Loucy (cell line): ENCODE measurements around the gene TNPO3.

Experiments used
- H2AFZ ChIP-seq: fragments of 200-600 bp; sonication (generic); 2 replicates; pipeline ENCODE4 v1.6.0; 2016; ENCODE audit warnings: antibody characterized with exemption, mild to moderate bottlenecking, low read length, moderate library complexity
- H3F3A ChIP-seq: fragments of 200-600 bp; 2 replicates; pipeline ENCODE4 v1.6.0; 2016; ENCODE audit warnings: antibody characterized with exemption, low read depth, mild to moderate bottlenecking
- H3K27me3 ChIP-seq: fragments of 200-600 bp; sonication (generic); 2 replicates; pipeline ENCODE4 v1.6.1; 2014; ENCODE audit warnings: low read length, mild to moderate bottlenecking; ENCODE audit not compliant: insufficient read depth, poor library complexity, severe bottlenecking
- H3K36me3 ChIP-seq: fragments of 200-600 bp; sonication (generic); 2 replicates; pipeline ENCODE4 v1.6.1; 2016; ENCODE audit warnings: low read length; ENCODE audit not compliant: insufficient read depth
- H3K4me1 ChIP-seq: fragments of 200-600 bp; sonication (generic); 2 replicates; pipeline ENCODE4 v1.5.1; 2014; ENCODE audit warnings: low read length, mild to moderate bottlenecking; ENCODE audit not compliant: insufficient read depth, poor library complexity, severe bottlenecking
- H3K4me2 ChIP-seq: fragments of 200-600 bp; sonication (generic); 2 replicates; pipeline ENCODE4 v1.6.0; 2014; ENCODE audit warnings: antibody characterized with exemption, low read length, low read depth, mild to moderate bottlenecking; ENCODE audit not compliant: poor library complexity, severe bottlenecking
- H3K4me3 ChIP-seq: fragments of 200-600 bp; sonication (generic); 2 replicates; pipeline ENCODE4 v1.5.1; 2014; ENCODE audit warnings: low read length, mild to moderate bottlenecking, mixed read lengths; ENCODE audit not compliant: poor library complexity, severe bottlenecking
- H3K79me2 ChIP-seq: fragments of 200-600 bp; sonication (generic); 2 replicates; pipeline ENCODE4 v1.6.1; 2014; ENCODE audit warnings: low read length; ENCODE audit not compliant: insufficient read depth
- H3K9ac ChIP-seq: fragments of 200-600 bp; sonication (generic); 2 replicates; pipeline ENCODE4 v1.6.0; 2014; ENCODE audit warnings: mild to moderate bottlenecking, low read depth, low read length, moderate library complexity; ENCODE audit not compliant: poor library complexity, severe bottlenecking
- H3K9me2 ChIP-seq: fragments of 200-600 bp; sonication (generic); replicated peaks from 2 replicates; pipeline ENCODE4 v1.6.1; 2016; ENCODE audit warnings: low read depth, low read length, mixed read lengths
- H3K9me3 ChIP-seq: fragments of 200-600 bp; sonication (generic); 2 replicates; pipeline ENCODE4 v1.6.1; 2014; ENCODE audit warnings: mild to moderate bottlenecking, antibody characterized with exemption, low read length, low read depth; ENCODE audit not compliant: insufficient read depth
- H4K20me1 ChIP-seq: fragments of 200-600 bp; sonication (generic); 2 replicates; pipeline ENCODE4 v1.6.0; 2014; ENCODE audit warnings: antibody characterized with exemption, low read length, mild to moderate bottlenecking; ENCODE audit not compliant: insufficient read depth, poor library complexity, severe bottlenecking
- CTCF ChIP-seq: fragments of 200-600 bp; sonication (generic); conservative IDR thresholded peaks from 2 replicates; pipeline ENCODE4 v1.5.1; 2014; ENCODE audit warnings: mild to moderate bottlenecking, antibody characterized with exemption, low read length
- EZH2phosphoT487 ChIP-seq: fragments of 200-600 bp; IDR thresholded peaks from 2 replicates; pipeline ENCODE4 v1.6.1; 2018; ENCODE audit warnings: antibody characterized with exemption, mild to moderate bottlenecking, moderate library complexity, borderline replicate concordance

Gene TNPO3

DNA sequence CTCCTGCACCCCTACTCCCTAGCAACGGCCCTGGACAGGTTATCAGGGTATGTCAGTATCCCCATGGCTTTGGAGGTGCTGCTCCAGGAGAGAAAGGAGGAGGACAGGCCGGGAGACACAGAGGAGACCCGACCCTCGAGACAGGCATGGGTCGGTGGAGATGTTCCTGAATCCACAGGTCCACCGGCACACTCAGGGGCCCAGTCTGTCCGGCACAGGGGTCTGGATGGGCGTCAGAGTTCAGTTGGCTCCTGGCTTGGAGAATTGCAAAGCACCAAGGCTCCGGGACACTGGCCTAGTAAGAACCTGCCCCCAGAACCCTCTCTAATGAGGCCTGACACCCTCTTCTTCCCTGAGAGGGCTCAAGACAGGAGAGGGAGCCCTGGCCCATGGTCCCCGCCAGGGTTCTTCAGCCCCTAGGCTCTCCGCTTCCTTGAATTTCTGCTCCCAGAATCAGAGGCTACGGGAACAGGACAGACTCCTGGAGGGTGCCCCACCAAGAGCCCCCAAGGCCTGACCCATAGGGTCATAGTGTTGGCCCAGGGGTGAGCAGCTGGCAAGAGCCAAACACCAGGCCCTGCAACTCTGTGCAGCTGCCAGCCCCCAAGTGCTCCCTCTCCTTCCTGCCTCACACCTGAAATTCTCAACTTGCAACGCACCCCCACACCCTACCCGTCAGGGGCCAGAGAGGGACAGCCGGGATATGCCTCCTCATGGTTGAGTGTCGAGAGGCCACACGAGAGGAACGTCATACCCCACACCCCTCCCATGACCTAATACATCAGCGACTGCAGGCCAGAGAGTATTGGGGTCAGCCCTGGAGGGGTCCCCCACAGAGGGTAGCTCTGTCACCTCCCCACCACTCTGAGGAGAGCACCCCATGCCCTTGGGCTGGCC lies 122.7 kb downstream of the TNPO3 start:
- Histone ChIP-seq H3K36me3 (no peaks in the 10 kb centered on the region), H3K9me3 (no peaks in the 10 kb centered on the region), H3F3A (no peaks in the 10 kb centered on the region), H3K79me2 (peaks cover 30% of the 10 kb centered on the region), H3K9me2 (no peaks in the 10 kb centered on the region), H4K20me1 (no peaks in the 10 kb centered on the region), H2AFZ (no peak overlapping the region), H3K9ac (peak overlapping the region; percentile 79), H3K4me3 (peak overlapping the region; percentile 77), H3K27me3 (no peaks in the 10 kb centered on the region), H3K4me2 (peak overlapping the region; percentile 83), H3K4me1 (peaks cover 35% of the 10 kb centered on the region)
- no peak for TF ChIP-seq CTCF
- TF ChIP-seq EZH2phosphoT487: no peak

- TF ChIP-seq CTCF (no peak), EZH2phosphoT487 (no peak)
- peaks cover 28% of the 10 kb centered on the region for H3K4me1 ChIP-seq
These were observed 123.6 kb downstream of the TNPO3 start for GRCh38 chr7:128931190-128931798.

DNA sequence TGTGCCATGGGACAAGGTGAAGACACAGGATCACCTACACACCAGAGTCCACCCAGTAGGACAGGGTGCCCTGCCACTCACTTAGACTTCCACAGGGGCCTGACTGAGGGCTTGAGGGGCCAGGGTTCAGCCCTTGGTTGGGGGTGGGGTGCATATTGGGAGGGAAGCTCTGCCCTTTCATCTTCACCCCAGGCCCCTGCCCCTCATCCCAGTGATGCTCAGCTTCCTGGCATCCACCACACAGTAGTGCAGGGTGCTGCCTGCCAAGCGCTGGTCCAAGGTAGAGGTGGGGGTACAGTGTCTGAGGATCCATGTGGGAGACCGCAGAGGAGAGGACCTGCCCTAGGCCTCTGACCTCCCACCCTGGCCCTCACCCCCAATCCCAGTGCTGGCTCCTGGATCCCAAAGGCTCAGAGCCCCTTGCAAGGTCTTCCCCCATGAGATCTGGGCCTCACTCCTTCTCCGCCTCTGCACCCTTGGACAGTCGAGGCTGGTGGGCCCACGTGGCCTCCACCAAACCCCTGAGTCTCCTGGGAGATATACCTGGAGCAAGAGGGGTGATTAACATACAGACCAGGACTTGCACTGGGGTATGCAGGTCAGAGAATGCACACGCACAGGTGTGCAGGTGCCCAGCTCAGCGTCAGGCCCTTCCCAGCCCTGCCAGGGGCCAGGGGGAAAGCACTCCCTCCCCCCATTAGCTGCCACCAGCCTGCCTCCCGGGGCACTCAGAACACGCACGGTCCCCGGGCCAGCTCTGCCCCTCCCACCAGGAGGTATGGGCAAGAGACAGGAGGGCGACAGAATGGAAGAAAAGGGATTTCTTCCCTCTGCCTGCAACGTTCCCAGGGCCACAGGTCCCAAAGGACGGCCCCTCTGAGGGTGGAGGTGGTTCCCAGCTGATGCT lies 125.8 kb downstream of the TNPO3 start:
- no peak overlapping the region for H2AFZ ChIP-seq
- no peaks in the 10 kb centered on the region for H3K27me3 ChIP-seq
- no peak for TF ChIP-seq EZH2phosphoT487
- TF ChIP-seq CTCF: no peak
- H3K4me2 ChIP-seq: no peak overlapping the region
- no peaks in the 10 kb centered on the region for H3K9me2 ChIP-seq
- peaks cover 19% of the 10 kb centered on the region for H3K79me2 ChIP-seq
- no peaks in the 10 kb centered on the region for H3F3A ChIP-seq
- H3K4me1 ChIP-seq: peaks cover 20% of the 10 kb centered on the region
- no peak overlapping the region for H3K9ac ChIP-seq
- no peaks in the 10 kb centered on the region for H4K20me1 ChIP-seq
- no peaks in the 10 kb centered on the region for H3K9me3 ChIP-seq
- no peak overlapping the region for H3K4me3 ChIP-seq
- H3K36me3 ChIP-seq: no peaks in the 10 kb centered on the region

More at GRCh38 chr7:128931190-128931798, 123.6 kb downstream of the TNPO3 start:
- Histone ChIP-seq H3K9me3 (no peaks in the 10 kb centered on the region), H3K9ac (no peak overlapping the region), H3K4me3 (no peak overlapping the region), H3K79me2 (peaks cover 24% of the 10 kb centered on the region), H3K36me3 (no peaks in the 10 kb centered on the region), H3K4me2 (no peak overlapping the region), H3K27me3 (no peaks in the 10 kb centered on the region), H3K9me2 (no peaks in the 10 kb centered on the region), H2AFZ (no peak overlapping the region), H3F3A (no peaks in the 10 kb centered on the region), H4K20me1 (no peaks in the 10 kb centered on the region)
